ENCODE measurements around the gene ANKRD52. TPM values are rescaled to one million over a fixed set of nuclear protein-coding genes. Genes with fewer than 3 reads are reported as not detected.

ANKRD52 gene
- polyA plus RNA-seq, 1 donor: 25.1 TPM

GRCh38 chr12:56193025-56193578 lies 65.1 kb downstream of the ANKRD52 start:
- Histone ChIP-seq H3K27me3 (ENCODE audit: control insufficient read depth, insufficient read depth, low read length) (no peaks in the 10 kb centered on the region), H3K4me3 (ENCODE audit: low read length) (no peak overlapping the region), H3K36me3 (ENCODE audit: control insufficient read depth, insufficient read depth, low read length) (no peaks in the 10 kb centered on the region), H3K4me1 (ENCODE audit: control insufficient read depth, insufficient read depth, low read length) (peaks cover 4% of the 10 kb centered on the region), H3K9me3 (ENCODE audit: control insufficient read depth, low read depth, low read length) (no peaks in the 10 kb centered on the region), H3K27ac (ENCODE audit: low read length) (no peak overlapping the region)
- WGBS (ENCODE audit: insufficient coverage, low lambda C conversion rate): 67% methylated on average over 1 of the region's 1 CpG
- peak; percentile 64 to 70 for DNase-seq

- Histone ChIP-seq H3K27me3 (ENCODE audit: control insufficient read depth, insufficient read depth, low read length) (no peaks in the 10 kb centered on the region), H3K27ac (ENCODE audit: low read length) (no peak overlapping the region), H3K9me3 (ENCODE audit: control insufficient read depth, low read depth, low read length) (no peaks in the 10 kb centered on the region), H3K36me3 (ENCODE audit: control insufficient read depth, insufficient read depth, low read length) (no peaks in the 10 kb centered on the region), H3K4me3 (ENCODE audit: low read length) (no peak overlapping the region), H3K4me1 (ENCODE audit: control insufficient read depth, insufficient read depth, low read length) (peaks cover 4% of the 10 kb centered on the region)
- DNase-seq: no peak
Observed at GRCh38 chr12:56192582-56192981, 65.6 kb downstream of the ANKRD52 start.

DNA sequence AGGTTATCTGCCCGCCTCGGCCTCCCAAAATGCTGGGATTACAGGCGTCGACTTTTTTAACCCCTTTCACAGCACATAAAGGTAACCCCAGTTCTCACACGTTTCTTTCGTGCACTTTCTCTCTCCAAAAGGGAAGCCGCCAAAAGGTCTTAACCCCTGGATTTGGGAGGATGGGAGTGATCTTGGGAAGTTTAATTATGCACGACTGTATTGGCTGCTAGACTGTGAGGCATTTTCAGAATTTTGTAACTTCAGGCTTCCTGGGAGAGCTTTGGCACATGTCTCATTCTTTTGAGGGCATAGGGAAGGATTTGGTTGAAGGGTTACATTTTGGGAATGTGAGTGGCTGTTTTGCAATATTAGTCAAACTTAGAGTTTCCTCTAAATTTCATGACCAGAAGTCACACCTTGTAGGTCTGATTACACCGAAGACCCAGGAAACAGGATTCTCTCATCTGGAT lies 67.5 kb downstream of the ANKRD52 start:
- H3K4me1 ChIP-seq (ENCODE audit: control insufficient read depth, insufficient read depth, low read length): peaks cover 9% of the 10 kb centered on the region
- DNase-seq: peak in 1 of 2 donors; percentile 29
- H3K4me3 ChIP-seq (ENCODE audit: low read length): peak overlapping the region; percentile 82
- H3K9me3 ChIP-seq (ENCODE audit: control insufficient read depth, low read depth, low read length): no peaks in the 10 kb centered on the region
- no peaks in the 10 kb centered on the region for H3K27me3 ChIP-seq (ENCODE audit: control insufficient read depth, insufficient read depth, low read length)
- no CpG with 5 or more reads among the region's 9 CpGs for WGBS (ENCODE audit: insufficient coverage, low lambda C conversion rate)
- H3K27ac ChIP-seq (ENCODE audit: low read length): peak overlapping the region; percentile 97
- H3K36me3 ChIP-seq (ENCODE audit: control insufficient read depth, insufficient read depth, low read length): peaks cover 4% of the 10 kb centered on the region

DNA sequence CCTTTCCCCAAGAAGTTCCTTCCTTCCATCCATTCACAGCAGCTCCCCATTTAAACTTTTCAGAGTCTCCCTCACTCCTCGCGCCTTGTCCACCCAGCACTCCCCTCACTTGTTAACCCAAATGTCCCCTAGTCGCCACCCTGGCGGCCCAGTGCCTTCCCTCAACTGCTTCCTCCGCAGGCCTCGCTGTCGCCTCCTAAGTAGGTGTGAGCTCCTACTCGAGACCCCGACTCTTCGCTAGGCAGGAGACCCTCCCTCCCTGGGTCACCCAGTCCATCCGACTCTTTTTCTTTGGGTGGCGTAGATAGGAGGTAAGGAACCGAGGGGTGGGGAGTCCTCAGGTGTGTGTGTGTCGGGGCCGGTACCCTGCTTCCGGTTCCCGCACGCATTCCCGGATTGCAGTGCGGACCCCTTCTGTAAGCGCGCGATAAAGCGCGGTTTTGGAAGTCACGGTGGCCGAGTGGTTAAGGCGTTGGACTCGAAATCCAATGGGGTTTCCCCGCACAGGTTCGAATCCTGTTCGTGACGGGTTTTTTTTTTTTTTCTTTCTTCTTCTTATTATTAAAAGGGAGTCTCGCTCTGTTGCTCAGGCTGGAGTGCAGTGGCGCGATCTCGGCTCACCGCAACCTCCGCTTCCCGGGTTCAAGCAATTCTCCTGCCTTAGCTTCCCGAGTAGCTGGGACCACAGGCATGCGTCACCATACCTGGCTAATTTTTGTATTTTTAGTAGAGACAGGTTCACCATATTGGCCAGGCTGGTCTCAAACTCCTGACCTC lies 68.1 kb downstream of the ANKRD52 start:
- 0% methylated on average over 2 of the region's 42 CpGs for WGBS (ENCODE audit: insufficient coverage, low lambda C conversion rate)
- Histone ChIP-seq H3K36me3 (ENCODE audit: control insufficient read depth, insufficient read depth, low read length) (peaks cover 10% of the 10 kb centered on the region), H3K4me3 (ENCODE audit: low read length) (peak overlapping the region; percentile 82), H3K27me3 (ENCODE audit: control insufficient read depth, insufficient read depth, low read length) (no peaks in the 10 kb centered on the region), H3K4me1 (ENCODE audit: control insufficient read depth, insufficient read depth, low read length) (peaks cover 9% of the 10 kb centered on the region), H3K27ac (ENCODE audit: low read length) (peak overlapping the region; percentile 97), H3K9me3 (ENCODE audit: control insufficient read depth, low read depth, low read length) (no peaks in the 10 kb centered on the region)
- peak; percentile 90 to 92 for DNase-seq

GRCh38 chr12:56189099-56189917 lies 68.9 kb downstream of the ANKRD52 start, which contains the start of gene SMARCC2:
TSS of gene SMARCC2 (minus strand) at chr12:56189483. CDS start at chr12:56189461, 22 bp downstream.
- no peaks in the 10 kb centered on the region for H3K9me3 ChIP-seq (ENCODE audit: control insufficient read depth, low read depth, low read length)

DNA sequence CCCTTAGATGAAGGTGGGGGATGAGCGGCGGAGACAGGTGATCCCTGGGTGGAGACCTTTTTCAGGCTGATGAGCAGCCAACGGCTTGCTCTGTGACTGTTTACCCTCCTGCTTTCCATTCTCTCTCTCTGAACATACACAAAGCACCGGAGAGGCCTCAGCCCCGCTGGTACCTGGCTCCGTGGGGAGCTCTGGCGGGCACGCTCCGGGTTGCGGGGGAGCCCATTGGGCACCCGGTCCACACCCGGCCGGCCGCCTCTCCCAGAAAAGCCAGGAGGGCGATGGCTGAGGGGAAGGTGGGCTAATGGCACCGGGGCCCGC lies 69.4 kb downstream of the ANKRD52 start:
- Histone ChIP-seq H3K27me3 (ENCODE audit: control insufficient read depth, insufficient read depth, low read length) (no peaks in the 10 kb centered on the region), H3K4me1 (ENCODE audit: control insufficient read depth, insufficient read depth, low read length) (peaks cover 9% of the 10 kb centered on the region), H3K36me3 (ENCODE audit: control insufficient read depth, insufficient read depth, low read length) (peaks cover 23% of the 10 kb centered on the region), H3K27ac (ENCODE audit: low read length) (peak overlapping the region; percentile 72), H3K9me3 (ENCODE audit: control insufficient read depth, low read depth, low read length) (no peaks in the 10 kb centered on the region), H3K4me3 (ENCODE audit: low read length) (peak overlapping the region; percentile 96)
- DNase-seq: peak in 1 of 2 donors; percentile 48
- no CpG with 5 or more reads among the region's 17 CpGs for WGBS (ENCODE audit: insufficient coverage, low lambda C conversion rate)

More at GRCh38 chr12:56189099-56189917, 68.9 kb downstream of the ANKRD52 start, which contains the start of gene SMARCC2:
- Histone ChIP-seq H3K27ac (ENCODE audit: low read length) (peak within 1 kb of the TSS; percentile 97), H3K36me3 (ENCODE audit: control insufficient read depth, insufficient read depth, low read length) (peaks cover 18% of the 10 kb centered on the region), H3K4me1 (ENCODE audit: control insufficient read depth, insufficient read depth, low read length) (peaks cover 9% of the 10 kb centered on the region), H3K4me3 (ENCODE audit: low read length) (peak within 1 kb of the TSS; percentile 96), H3K27me3 (ENCODE audit: control insufficient read depth, insufficient read depth, low read length) (no peaks in the 10 kb centered on the region)
- DNase-seq: peak; percentile 87 to 90
- no CpG with 5 or more reads among the region's 93 CpGs for WGBS (ENCODE audit: insufficient coverage, low lambda C conversion rate)

DNA sequence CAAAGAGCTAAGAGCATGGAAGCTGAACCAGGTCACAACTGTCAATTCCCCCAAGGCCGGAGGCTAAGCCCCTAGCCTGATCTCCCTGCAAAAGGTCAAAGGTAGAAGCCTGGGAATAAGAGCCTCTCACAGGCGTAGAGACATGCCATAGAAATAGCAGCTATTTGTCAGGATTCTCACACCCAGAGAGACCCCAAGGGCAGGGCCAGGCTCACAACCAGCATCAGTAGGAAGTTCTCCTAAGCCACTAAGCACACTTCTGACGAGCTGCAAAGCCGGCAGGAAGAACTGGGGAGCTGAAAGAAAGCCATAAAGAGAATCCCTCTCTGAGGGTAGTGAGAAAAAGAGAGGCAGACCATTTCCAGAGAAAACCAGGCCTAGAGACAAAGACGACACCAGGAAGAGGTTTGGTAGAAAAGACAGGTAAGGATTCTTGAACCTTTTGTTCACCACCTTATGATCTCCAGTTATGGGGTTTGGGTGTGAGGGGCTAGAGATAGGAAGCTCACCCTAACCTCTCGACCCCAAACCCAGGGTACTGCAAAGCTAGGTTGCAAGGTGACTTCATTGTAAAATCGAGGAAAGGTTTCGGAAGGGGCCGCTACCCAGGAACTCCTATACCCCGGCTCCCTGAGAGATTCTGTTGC lies 69.9 kb downstream of the ANKRD52 start:
- Histone ChIP-seq H3K27ac (ENCODE audit: low read length) (peak overlapping the region; percentile 72), H3K4me3 (ENCODE audit: low read length) (peak overlapping the region; percentile 96), H3K4me1 (ENCODE audit: control insufficient read depth, insufficient read depth, low read length) (peaks cover 9% of the 10 kb centered on the region), H3K27me3 (ENCODE audit: control insufficient read depth, insufficient read depth, low read length) (no peaks in the 10 kb centered on the region), H3K36me3 (ENCODE audit: control insufficient read depth, insufficient read depth, low read length) (peaks cover 26% of the 10 kb centered on the region), H3K9me3 (ENCODE audit: control insufficient read depth, low read depth, low read length) (no peaks in the 10 kb centered on the region)
- no CpG with 5 or more reads among the region's 10 CpGs for WGBS (ENCODE audit: insufficient coverage, low lambda C conversion rate)
- DNase-seq: no peak

Other genes starting within 250 kb of the ANKRD52 start
- gene IKZF4, start 237.3 kb downstream of the ANKRD52 start, polyA plus RNA-seq: 13.5 TPM
- gene RPS26, start 216.5 kb downstream of the ANKRD52 start, polyA plus RNA-seq: 232 TPM
- 326 TPM for gene ERBB3, start 178.2 kb downstream of the ANKRD52 start, polyA plus RNA-seq
- 131 TPM for gene PA2G4, start 153.8 kb downstream of the ANKRD52 start, polyA plus RNA-seq
- 5,871 TPM for gene RPL41, start 141.8 kb downstream of the ANKRD52 start, polyA plus RNA-seq
- gene ZC3H10, start 140.1 kb downstream of the ANKRD52 start, polyA plus RNA-seq: 4.5 TPM
- gene ESYT1, start 130.1 kb downstream of the ANKRD52 start, polyA plus RNA-seq: 42.7 TPM
- gene MYL6B, start 105.8 kb downstream of the ANKRD52 start, polyA plus RNA-seq: 59.5 TPM
- 1,754 TPM for gene MYL6, start 100.0 kb downstream of the ANKRD52 start, polyA plus RNA-seq
- 70.7 TPM for gene SMARCC2, start 68.9 kb downstream of the ANKRD52 start, polyA plus RNA-seq
- 32.2 TPM for gene RNF41, start 36.5 kb downstream of the ANKRD52 start, polyA plus RNA-seq
- gene NABP2, start 34.0 kb downstream of the ANKRD52 start, polyA plus RNA-seq: 29.1 TPM
- 524 TPM for gene SLC39A5, start 28.3 kb downstream of the ANKRD52 start, polyA plus RNA-seq
- gene COQ10A, start 8.6 kb upstream of the ANKRD52 start, polyA plus RNA-seq: 12.1 TPM
- 143 TPM for gene CS, start 41.9 kb upstream of the ANKRD52 start, polyA plus RNA-seq
- gene CNPY2, start 57.6 kb upstream of the ANKRD52 start, polyA plus RNA-seq: 179 TPM
- 85.5 TPM for gene PAN2, start 75.6 kb upstream of the ANKRD52 start, polyA plus RNA-seq
- 0.75 TPM for gene IL23A, start 80.5 kb upstream of the ANKRD52 start, polyA plus RNA-seq
- gene STAT2, start 101.7 kb upstream of the ANKRD52 start, polyA plus RNA-seq: 124 TPM
- gene APOF, start 104.5 kb upstream of the ANKRD52 start, polyA plus RNA-seq: 0.06 TPM
- gene TIMELESS, start 191.0 kb upstream of the ANKRD52 start, polyA plus RNA-seq: 21.4 TPM
- gene MIP, start 196.3 kb upstream of the ANKRD52 start, polyA plus RNA-seq: 0.24 TPM
- 4.7 TPM for gene SPRYD4, start 210.2 kb upstream of the ANKRD52 start, polyA plus RNA-seq
- 1.5 TPM for gene GLS2, start 229.8 kb upstream of the ANKRD52 start, polyA plus RNA-seq